AG04449 (cell line): ENCODE measurements around the gene ROBO1.

ENCODE experiments used
- CTCF ChIA-PET: fragments of 350-600 bp; formaldehyde crosslinking; extraction: SDS; loops from one replicate; lab custom pipeline; 2021; ENCODE audit warnings: antibody characterized with exemption; lab: Yijun Ruan, JAX
- POLR2A ChIA-PET: fragments of 400-600, 350-600 bp; formaldehyde crosslinking; extraction: SDS; loops from one replicate; lab custom pipeline; 2020; ENCODE audit warnings: antibody characterized with exemption, inconsistent platforms; lab: Yijun Ruan, JAX
- DNase-seq: peaks from one replicate; pipeline ENCODE4 v3.0.0-alpha.2; 2010; ENCODE audit warnings: low read depth, low spot score
- H3K4me3 ChIP-seq: 2 replicates; pipeline ENCODE4 v1.5.1; 2011; ENCODE audit warnings: low read depth, mild to moderate bottlenecking, control low read depth, low read length
- TF ChIP-seq, protein P1 (sequence below): IDR thresholded peaks from one replicate; pipeline ENCODE4 v1.5.1; 2011; ENCODE audit warnings: mild to moderate bottlenecking, moderate library complexity, low read length, control low read depth, inconsistent platforms; ENCODE audit not compliant: insufficient read depth; ENCODE audit errors: missing control alignments

ROBO1 gene

DNA sequence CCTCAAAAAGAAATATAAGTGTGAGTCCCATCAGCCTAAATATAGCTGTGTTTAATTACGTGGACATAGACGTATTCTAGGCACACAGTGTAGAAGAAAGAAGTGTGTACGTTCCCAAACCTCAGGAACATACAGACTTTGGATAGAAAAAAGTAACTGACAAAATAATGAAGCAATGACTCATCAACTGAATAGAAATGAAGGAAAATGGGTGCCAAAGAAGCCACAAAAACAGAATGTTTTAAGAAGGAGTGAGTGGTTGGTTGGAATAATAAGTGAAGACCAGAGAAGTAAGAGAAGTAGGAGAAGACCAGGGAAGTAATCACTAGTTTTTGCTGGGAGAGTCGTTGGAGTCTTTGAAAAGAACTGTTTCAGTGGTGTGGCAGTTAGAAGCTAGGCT, 518.1 kb downstream of the ROBO1 start:
- POLR2A ChIA-PET, result no interaction called here
- CTCF ChIA-PET, result no interaction called here
- DNase-seq, result no peak
- H3K4me3 ChIP-seq, result no peak overlapping the region
- TF ChIP-seq, protein P1, sequence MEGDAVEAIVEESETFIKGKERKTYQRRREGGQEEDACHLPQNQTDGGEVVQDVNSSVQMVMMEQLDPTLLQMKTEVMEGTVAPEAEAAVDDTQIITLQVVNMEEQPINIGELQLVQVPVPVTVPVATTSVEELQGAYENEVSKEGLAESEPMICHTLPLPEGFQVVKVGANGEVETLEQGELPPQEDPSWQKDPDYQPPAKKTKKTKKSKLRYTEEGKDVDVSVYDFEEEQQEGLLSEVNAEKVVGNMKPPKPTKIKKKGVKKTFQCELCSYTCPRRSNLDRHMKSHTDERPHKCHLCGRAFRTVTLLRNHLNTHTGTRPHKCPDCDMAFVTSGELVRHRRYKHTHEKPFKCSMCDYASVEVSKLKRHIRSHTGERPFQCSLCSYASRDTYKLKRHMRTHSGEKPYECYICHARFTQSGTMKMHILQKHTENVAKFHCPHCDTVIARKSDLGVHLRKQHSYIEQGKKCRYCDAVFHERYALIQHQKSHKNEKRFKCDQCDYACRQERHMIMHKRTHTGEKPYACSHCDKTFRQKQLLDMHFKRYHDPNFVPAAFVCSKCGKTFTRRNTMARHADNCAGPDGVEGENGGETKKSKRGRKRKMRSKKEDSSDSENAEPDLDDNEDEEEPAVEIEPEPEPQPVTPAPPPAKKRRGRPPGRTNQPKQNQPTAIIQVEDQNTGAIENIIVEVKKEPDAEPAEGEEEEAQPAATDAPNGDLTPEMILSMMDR, result no peak

DNA sequence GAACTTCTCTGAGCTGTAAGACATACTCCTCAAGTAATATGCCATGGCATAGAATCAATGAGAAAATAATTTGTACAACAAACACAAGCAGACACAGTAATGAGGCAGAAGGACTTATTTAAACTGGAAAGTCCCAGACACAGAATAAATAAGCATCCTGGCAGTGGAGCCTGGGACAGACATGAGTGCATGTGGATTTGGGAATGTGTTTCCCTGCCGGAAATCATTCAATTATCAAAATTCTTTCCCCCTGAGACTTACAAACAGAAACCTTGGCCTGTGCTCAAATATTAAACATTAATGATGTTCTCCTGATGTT, 520.1 kb downstream of the ROBO1 start:
- ChIA-PET POLR2A (no interaction called here), CTCF (no interaction called here)
- no peak for DNase-seq
- no peak overlapping the region for H3K4me3 ChIP-seq
- TF ChIP-seq, protein P1, result no peak

- ChIA-PET CTCF (no interaction called here), POLR2A (no interaction called here)
- no peak overlapping the region for H3K4me3 ChIP-seq
- TF ChIP-seq, protein P1, result no peak
- no peak for DNase-seq
These were observed 520.7 kb downstream of the ROBO1 start for GRCh38 chr3:79246875-79247724.

- no peak for DNase-seq
- ChIA-PET CTCF (interaction anchor here (0.9 kb wide), 1 partner anchor 160 kb away, joined by 3 read pairs; no protein-coding TSS in a partner anchor), POLR2A (no interaction called here)
- no peak overlapping the region for H3K4me3 ChIP-seq
- TF ChIP-seq, protein P1, result no peak
These were observed 522.3 kb downstream of the ROBO1 start for GRCh38 chr3:79245284-79246138.

GRCh38 chr3:79236496-79236895, 531.3 kb downstream of the ROBO1 start:
- no peak overlapping the region for H3K4me3 ChIP-seq
- TF ChIP-seq, protein P1, result no peak
- no peak for DNase-seq
- ChIA-PET CTCF (no interaction called here), POLR2A (no interaction called here)

- no peak for DNase-seq
- TF ChIP-seq, protein P1, result no peak
- POLR2A ChIA-PET, result no interaction called here
- CTCF ChIA-PET, result no interaction called here
- no peak overlapping the region for H3K4me3 ChIP-seq
These were observed 534.3 kb downstream of the ROBO1 start for GRCh38 chr3:79233431-79234060.
